ENCODE results near the gene SHMT2. TPM values are rescaled to one million over a fixed set of nuclear protein-coding genes. Genes with fewer than 3 reads are reported as not detected.

SHMT2 gene
- total and polyA plus RNA-seq, 3 donors from 2014 or later = 24.8 to 33.9 (median 25.9) TPM

GRCh38 chr12:57200497-57200896 lies 29.0 kb upstream of the SHMT2 start:
- TF ChIP-seq CTCF (IDR thresholded peaks at IDR 0.05) (no peak), POLR2A (IDR thresholded peaks at IDR 0.05) (no peak)
- intact Hi-C loops (cut with DNase I; ENCODE audit: low total_unique reads) = no loop called here
- no peaks in the 10 kb centered on the region for H3K9me3 ChIP-seq
- H3K27ac ChIP-seq = no peak overlapping the region
- H3K27me3 ChIP-seq = no peaks in the 10 kb centered on the region
- H3K4me3 ChIP-seq = no peak overlapping the region
- no peaks in the 10 kb centered on the region for H3K4me1 ChIP-seq
- H3K36me3 ChIP-seq (ENCODE audit: low read depth, missing control alignments) = peaks cover 4% of the 10 kb centered on the region
- 82 to 87% methylated on average over 8 to 14 of the region's 15 CpGs for WGBS, 2 donors
- DNase-seq = no peak

GRCh38 chr12:57201219-57201618 lies 28.3 kb upstream of the SHMT2 start:
- Histone ChIP-seq H3K4me3 (no peak overlapping the region), H3K36me3 (ENCODE audit: low read depth, missing control alignments) (peaks cover 4% of the 10 kb centered on the region)
- 69 to 77% methylated on average over 7 to 8 of the region's 8 CpGs for WGBS, 2 donors

GRCh38 chr12:57201631-57202030 lies 27.9 kb upstream of the SHMT2 start:
- no peak for DNase-seq
- H3K4me3 ChIP-seq = no peak overlapping the region
- H3K4me1 ChIP-seq = no peaks in the 10 kb centered on the region
- H3K27me3 ChIP-seq = no peaks in the 10 kb centered on the region
- WGBS, 2 donors = 85 to 88% methylated on average over 12 to 16 of the region's 16 CpGs
- intact Hi-C loops (cut with DNase I; ENCODE audit: low total_unique reads) = no loop called here
- no peak overlapping the region for H3K27ac ChIP-seq
- H3K9me3 ChIP-seq = no peaks in the 10 kb centered on the region
- peaks cover 4% of the 10 kb centered on the region for H3K36me3 ChIP-seq (ENCODE audit: low read depth, missing control alignments)
- TF ChIP-seq POLR2A (IDR thresholded peaks at IDR 0.05) (no peak), CTCF (IDR thresholded peaks at IDR 0.05) (no peak)

More at GRCh38 chr12:57201219-57201618, 28.3 kb upstream of the SHMT2 start:
- no peak for DNase-seq
- intact Hi-C loops (cut with DNase I; ENCODE audit: low total_unique reads) = no loop called here
- Histone ChIP-seq H3K9me3 (no peaks in the 10 kb centered on the region), H3K4me1 (no peaks in the 10 kb centered on the region), H3K27me3 (no peaks in the 10 kb centered on the region), H3K27ac (no peak overlapping the region)
- no peak for TF ChIP-seq POLR2A (IDR thresholded peaks at IDR 0.05)
- no peak for TF ChIP-seq CTCF (IDR thresholded peaks at IDR 0.05)

GRCh38 chr12:57202321-57202720 lies 27.2 kb upstream of the SHMT2 start:
- Histone ChIP-seq H3K36me3 (ENCODE audit: low read depth, missing control alignments) (peaks cover 4% of the 10 kb centered on the region), H3K4me3 (no peak overlapping the region), H3K27me3 (no peaks in the 10 kb centered on the region), H3K27ac (no peak overlapping the region), H3K9me3 (no peaks in the 10 kb centered on the region), H3K4me1 (no peaks in the 10 kb centered on the region)
- DNase-seq = no peak
- TF ChIP-seq CTCF (IDR thresholded peaks at IDR 0.05) = no peak
- no peak for TF ChIP-seq POLR2A (IDR thresholded peaks at IDR 0.05)
- intact Hi-C loops (cut with DNase I; ENCODE audit: low total_unique reads) = no loop called here
- 84 to 88% methylated on average over 15 to 19 of the region's 19 CpGs for WGBS, 2 donors

- no peaks in the 10 kb centered on the region for H3K27me3 ChIP-seq
- no peak for DNase-seq
- H3K9me3 ChIP-seq = no peaks in the 10 kb centered on the region
- no peak overlapping the region for H3K27ac ChIP-seq
- H3K4me3 ChIP-seq = no peak overlapping the region
- H3K36me3 ChIP-seq (ENCODE audit: low read depth, missing control alignments) = peaks cover 4% of the 10 kb centered on the region
- TF ChIP-seq POLR2A (IDR thresholded peaks at IDR 0.05) (no peak), CTCF (IDR thresholded peaks at IDR 0.05) (no peak)
- no peaks in the 10 kb centered on the region for H3K4me1 ChIP-seq
- intact Hi-C loops (cut with DNase I; ENCODE audit: low total_unique reads) = no loop called here
- WGBS, 2 donors = 93 to 94% methylated on average over 16 to 28 of the region's 28 CpGs
These were observed 26.3 kb upstream of the SHMT2 start for GRCh38 chr12:57203201-57203600.
